ENCODE measurements around the gene JOSD1.

JOSD1 gene

DNA sequence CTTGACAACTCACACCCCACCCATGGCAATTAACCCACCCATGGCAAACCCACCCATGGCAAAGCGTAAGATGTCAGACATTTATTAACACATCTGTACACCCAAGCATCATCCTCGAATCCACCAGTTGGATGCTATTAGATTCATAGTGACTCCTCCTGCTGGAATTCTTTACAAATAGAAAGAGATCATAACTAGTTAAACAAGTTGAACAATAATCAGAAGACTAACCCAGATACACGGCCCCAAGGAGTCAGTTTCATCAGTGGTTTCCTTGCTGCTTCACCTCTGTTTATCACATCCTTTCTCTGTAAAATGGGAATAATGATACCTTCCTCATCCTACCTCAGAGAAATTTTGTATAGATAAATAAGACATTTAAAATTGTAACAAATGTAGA, 10.1 kb upstream of the JOSD1 start:
- no peak for DNase-seq

DNA sequence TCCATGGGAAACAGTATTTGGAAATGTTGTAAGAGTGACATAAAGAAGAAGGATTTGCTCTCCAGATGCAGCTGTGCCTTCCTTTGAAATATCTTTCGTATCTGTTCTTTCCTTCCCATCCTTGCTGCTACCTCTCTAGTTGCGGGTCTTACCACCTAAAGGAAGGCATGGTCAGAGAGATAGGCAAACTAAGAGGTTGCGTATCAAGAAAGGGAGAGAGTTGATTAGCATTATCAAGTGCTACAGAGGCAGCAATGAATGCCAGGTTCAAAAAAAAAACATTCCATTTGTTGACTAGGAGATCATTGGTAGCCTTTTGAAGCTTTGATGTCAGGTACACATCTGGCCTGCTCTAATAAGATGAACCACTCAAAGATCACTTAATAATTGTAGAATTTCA, 9.6 kb upstream of the JOSD1 start:
- no peak for DNase-seq

DNA sequence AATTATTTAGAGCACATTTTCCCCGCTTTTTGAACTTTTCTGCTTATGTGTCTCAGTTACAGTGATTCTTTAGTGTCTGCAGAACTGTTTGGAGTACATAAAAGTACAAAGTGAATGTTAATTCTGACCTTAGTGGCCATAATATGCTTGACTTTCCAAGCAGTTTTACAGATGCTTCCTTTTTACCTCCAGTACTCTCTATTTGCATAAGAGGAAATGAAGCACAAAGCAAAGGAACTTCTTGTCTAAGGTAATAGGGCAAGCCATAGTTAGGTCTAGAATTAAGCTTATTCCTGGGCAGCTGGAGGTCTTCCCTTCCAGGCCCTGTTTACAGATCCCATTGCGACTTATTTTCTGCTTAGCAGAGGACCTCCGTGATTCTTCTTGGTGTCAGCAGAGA, 8.6 kb upstream of the JOSD1 start:
- DNase-seq: no peak

DNA sequence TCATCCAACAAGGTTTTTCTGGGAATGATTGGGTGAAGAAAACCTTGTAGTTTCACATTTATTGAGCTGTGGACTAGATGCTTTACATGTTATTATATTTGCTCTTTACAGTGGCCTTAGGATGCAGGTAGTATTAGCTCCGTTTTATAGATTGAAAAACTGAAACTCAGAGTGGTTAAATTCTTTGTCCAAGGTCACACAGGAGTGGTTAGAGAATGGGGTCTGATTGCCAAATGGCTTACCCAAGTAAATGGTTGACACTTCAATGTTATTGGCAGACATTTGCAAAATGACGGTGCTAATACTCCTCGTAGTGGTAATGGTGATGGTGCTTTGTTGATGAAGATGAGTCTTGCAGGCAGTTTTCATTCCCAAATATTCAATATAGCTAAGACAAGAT, 7.2 kb upstream of the JOSD1 start:
- no peak for DNase-seq

DNA sequence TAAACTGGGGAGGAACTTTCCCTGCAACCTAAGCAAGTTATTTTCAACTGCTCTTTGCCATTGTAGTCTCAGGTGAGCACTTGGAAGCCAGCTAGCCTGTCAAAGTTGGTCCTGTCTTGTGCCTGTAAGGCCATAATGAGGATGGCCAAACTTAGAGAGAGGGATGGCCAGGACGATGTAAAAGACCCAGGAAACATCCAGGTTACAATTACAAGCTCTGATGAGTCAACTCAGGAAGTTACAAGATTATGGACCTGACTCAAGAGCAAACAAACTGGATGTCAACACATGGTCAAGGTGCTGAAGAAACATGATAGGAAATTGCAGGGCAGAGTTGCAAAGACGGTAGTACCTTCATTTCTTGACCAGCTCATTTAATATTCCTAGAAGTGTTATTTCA, 6.6 kb upstream of the JOSD1 start:
- no peak for DNase-seq

DNA sequence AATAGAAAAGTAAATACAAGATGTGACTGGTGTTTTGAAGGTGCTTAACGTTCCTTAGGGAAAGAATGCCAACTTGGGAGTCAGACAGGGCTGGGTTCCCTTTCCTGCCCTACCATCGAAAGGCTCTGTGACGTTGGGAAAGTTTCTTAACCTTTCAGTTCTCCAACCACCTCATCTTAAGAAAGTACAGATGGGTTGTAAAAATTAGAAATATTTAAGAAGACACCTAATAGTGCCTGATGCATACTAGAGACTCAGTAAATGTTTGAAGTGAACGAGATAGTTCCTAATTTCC, 6.1 kb upstream of the JOSD1 start:
- DNase-seq: no peak

DNA sequence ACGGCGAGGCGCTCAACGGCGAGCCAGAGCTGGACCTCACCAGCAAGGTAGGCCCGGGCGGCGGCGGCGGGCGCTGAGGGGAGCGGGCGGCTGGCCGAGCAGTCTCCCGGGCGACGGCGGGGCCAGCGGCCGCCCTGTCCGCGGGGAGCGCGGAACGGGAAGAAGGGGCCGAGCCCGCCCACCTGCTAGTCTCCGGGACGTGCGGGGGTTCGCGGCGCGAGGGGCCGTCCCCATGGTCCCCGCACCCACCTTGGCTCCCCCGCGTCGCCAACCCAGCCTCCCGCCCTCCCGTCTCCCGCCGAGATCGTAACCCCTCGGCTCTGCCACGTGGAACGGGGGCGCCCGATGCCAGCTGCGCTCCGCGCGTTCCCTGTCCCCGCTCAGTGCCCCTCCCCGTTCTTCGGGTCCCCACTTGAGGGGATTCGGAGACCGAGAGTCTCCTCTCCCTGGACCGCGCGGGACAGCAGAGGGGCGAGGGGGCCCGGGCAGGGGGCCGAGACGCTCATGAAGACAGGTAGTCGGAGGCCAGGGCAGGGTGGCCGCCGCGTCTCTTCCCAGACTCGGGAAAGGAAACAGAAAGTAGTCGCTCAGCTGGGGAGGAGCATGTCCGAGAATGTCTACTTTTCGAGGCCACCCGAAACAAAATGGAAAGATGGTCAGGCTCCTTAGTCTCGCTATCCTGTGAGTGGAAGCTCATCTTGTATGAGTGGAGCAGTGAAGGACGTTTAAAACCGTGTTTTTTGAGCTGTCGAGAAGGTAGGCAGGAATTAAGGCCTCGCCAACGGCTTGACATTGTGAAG, 5.6 kb upstream of the JOSD1 start:
- DNase-seq: peak; percentile 76

DNA sequence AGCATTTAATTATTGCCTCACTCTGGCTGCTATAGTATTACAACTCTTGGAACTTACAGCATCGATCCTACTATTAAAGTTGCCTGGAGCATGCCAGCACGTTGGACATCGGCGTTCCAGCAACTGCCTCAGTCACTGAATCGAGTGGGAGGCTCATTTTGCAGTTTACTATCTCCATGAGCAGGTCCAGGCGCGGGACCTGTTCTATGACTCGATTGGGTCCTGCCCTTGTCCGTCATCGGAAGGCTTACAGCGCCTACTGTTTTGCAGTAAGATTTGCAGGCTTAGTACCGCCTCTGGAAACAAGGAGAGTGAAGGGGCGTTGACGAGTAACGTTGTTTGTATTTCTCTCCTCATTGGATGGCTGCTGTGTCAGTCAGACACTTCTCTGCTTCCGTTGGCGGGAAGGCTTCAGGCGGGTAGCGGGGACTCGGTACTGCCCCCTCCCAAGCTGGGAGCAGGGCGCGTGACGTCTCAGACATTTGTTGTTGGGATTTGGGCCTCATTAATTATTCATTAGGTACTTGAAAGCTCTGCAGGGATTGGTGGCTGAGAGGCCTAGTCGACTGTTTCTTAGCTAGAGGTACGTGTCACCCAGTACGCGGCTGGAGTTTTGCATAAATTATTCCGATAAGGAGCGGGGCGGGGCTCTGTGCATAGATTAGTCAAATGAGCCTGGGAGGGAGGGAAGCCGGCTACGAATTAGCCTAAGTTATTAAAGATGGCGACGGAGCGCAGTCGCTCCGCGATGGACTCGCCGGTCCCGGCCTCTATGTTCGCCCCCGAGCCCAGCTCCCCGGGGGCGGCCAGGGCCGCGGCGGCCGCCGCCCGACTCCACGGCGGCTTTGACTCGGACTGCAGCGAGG, 4.7 kb upstream of the JOSD1 start, which contains the start of gene GTPBP1:
TSS of gene GTPBP1 (plus strand) at position 710 of the 866 bp plus-strand sequence. CDS start at position 722, 12 bp downstream.
- DNase-seq: peak; percentile 98

DNA sequence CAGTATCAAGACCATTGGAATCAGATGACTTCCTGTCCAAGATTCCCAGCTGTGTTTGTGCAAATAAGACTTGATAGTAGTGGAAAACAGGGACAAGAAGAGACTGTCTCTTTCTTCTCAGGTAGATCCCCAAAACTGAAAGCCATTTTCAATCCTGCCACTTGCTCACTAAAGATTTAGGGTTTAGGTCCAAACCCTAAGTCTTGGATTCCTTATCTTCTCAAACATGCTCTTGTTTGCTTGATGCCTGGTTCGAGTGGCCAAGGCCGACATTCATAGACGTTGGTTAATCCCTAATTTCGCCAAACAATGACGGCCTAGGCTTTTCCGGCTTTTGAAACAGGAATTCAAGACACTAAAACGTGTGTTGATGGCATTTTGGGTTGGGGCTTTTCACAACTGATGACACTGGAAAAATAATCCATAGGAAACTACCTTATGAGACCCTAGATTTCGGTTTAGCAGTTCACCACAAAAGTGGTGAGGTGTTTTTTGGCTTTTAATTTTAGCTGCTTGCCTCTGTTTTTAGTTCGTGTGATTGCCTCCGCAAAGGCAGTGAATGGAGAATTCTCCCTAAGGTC, 4.0 kb upstream of the JOSD1 start:
- DNase-seq: no peak

DNA sequence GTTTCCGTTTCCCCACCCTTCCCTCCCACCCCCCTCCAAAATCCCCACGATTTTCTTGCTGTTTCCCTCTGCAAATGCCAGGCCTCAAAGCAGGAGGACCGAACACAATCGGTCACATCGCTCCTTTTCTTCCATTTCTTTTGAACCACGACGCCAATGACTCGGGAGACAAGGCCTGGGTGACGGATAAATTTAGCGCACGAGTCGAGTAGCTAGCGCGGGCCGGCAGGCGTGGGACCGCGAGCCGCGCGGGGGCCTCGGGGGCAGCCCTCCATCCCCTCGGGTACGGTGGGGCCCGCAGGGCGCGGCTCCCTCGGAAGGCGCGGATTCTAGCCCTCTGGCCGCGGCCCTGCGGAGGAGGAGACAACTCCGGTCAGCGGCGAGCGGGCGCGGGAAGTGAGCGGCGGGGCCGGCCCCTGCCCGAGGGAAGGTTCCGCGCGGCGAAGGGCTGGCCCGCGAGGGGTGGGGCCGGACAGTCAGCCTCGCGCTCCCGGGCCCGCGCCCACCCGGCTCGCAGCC, 414 bp downstream of the JOSD1 start:
- DNase-seq: no peak

DNA sequence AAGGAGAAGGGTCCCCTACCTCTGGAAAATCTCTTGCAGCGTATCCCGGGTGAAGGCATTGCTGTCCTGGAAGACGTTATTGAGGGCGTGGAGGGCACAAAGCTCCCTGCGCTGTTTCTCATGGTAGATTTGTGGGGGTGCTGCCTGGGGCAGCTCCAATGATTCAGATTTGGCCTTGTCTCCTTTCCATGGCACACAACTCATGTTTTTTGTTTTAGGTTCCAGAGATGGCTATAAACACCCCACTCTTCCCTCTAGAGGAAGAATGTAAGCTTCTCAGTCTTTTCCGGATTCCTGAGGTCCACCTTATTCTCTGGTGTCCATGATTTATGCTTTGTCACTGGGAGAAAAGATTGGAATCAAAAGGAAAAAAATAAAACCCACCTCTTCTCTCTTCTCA, 959 bp downstream of the JOSD1 start:
- no peak for DNase-seq

DNA sequence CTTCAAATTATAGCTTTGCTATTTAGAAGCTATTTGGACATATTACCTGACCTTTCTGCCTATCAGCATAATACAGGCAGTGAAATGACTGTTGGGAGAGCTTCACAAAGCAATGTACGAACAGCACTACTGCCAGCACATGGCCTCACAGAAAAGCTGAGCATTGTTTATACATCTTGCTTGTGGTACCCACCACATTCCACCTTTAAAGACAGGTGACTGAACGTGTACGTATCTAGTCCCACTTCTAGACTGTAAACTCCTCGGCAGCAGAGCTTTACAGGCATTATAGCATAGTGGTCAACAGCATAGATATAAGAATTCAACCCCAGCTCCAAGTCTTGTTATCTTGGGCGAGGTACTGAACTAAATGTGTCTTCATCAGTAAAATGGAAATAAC, 1.6 kb downstream of the JOSD1 start:
- DNase-seq: no peak

DNA sequence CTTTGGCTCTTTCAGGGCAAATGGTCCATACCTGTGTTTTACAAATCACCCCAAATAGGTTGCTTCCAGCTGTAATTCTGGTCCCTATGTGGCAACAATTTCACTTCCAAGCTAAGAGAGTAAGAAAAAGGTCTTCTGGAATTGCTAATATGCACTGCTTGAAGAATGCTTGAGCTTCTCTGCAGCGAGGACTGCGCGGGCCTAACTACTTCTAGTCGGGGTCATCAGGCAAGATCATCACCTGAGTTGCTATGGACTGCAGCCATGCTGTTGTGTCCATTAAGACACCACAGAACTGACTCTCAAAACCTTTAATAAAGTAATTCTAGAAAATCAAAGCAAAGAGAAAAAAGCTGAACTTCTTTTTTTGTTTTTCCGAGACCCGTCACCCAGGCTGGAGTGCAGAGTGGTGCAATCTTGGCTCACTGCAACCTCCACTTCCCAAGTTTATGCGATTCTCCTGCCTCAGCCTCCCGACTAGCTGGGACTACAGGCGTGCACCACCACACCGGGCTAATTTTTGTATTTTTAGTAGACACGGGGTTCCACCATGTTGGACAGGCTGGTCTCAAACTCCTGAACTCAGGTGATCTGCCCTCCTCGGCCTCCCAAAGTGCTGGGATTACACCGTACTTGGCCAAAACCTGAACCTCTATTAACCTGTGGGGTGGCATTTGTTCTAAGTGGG, 2.2 kb downstream of the JOSD1 start:
- DNase-seq: no peak

DNA sequence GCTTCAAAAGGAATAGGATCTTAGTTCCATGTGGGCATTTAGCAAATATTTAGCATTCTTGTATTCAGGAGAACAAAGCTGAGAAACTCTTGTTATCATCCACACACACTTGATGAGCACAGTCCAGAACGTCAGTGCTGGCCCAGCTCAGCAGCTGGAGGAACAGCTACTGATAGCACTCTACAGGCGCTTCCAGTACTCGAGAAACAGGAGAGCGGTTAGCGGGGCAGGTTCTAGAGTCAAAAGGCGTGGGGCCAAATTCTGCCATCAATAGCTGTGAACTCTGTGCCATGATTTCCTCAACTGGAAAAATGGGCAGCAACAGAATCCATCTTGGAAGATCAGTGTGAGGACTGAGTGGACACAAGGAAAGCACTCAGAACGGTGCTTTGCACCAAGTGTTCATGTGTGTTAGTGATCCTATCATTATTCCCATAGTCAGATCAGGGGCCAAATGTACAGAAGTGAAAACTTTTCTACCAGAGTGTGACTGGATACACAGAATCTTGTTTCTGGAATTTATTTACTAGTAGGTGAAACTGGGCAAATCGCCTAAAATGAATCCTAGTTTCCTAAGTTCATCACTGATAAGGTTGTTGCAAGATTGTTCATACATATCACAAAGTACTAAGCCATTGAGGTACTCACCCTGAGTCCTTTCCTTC, 3.2 kb downstream of the JOSD1 start:
- no peak for DNase-seq

DNA sequence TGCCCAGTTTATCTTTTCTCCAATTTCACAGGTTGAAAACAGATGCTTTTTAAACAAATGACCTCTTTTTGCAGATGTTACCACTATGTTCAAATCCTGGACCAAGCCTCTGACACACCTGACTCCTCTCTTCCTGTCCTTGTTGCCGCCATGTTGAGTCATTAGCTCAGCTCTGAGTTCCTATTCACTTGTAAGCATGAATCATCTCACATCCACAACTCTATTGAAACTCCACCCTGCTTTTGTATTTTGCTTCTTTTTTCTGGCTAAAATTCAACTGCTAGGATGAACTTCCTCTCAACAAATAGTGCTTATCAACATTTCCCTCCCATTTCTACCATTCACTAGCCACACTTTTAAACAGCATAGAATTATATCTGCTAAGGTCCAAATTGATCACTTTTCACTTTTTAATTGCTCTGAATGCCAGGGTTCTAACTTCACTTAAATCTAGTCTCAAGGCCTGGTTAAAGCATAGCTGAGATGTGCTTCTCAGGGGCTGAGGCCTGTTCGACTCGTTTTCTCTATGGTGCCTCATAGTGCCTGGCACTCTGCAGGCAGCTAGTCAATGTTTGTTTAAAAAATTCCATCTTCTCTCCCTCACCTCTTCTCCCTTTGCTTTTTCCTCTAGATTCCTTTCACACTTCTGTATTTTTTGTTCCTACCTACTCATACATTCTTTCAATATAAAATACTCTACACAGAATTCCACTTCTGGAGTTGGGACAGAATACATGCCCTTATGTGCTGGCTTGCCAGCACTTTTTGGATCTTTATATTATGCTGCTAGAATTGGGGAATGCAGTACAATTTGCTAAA, 3.9 kb downstream of the JOSD1 start:
- peak; percentile 75 for DNase-seq

DNA sequence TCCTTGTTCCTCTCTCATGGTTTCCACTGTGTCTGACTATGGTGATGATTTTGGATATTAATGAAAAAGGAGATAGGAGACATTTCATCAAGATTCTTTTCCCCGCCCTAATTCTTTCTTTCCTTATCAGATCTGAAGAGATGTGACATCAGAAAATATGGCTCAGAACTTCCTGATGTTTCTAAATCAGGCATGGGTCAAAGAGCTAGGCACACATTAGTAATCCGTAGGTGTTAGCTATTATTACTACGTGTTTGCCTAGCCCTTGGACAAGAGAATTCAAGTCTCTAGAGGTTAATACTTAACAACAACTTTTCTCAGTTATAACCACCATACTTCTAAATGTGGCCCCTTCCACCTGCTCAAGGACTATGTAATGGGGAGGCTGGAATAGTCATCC, 5.8 kb downstream of the JOSD1 start:
- no peak for DNase-seq

DNA sequence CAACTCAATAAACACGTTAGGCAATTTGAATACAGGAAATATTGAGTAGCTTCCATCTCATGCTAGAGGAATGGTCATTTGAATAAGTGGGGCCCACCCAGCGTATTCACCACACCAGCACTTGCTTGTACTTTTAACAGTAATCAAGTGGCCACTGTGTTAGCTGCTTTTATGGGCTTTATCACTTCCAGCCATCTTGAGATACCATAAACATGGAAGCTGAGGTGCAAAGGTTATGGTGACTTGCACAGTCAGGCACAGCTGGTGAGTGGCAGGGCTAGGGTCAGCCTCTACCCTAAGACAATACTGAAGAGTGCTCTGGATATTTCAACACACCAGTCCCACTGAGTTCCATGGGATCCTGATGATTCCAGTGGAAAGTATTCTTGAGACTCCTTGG, 6.7 kb downstream of the JOSD1 start:
- no peak for DNase-seq

DNA sequence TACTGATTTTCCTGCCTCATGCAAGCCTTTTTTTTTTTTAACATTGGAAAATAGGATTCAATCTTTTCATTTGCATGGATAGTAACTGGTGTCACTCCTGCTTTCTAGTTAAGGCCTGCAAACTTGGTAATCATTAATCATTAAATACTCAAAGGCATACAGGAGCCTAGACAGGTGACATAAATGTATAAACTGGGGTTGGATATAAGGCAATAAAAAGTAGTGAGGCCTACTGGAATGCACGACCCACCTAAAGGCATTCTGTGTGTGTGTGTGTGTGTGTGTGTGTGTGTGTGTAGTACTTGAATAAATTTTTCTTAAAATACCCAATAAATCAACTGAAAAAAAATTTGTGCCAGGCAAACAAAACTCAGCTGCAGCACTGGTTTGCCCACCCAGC, 11.1 kb downstream of the JOSD1 start:
- DNase-seq: no peak

DNA sequence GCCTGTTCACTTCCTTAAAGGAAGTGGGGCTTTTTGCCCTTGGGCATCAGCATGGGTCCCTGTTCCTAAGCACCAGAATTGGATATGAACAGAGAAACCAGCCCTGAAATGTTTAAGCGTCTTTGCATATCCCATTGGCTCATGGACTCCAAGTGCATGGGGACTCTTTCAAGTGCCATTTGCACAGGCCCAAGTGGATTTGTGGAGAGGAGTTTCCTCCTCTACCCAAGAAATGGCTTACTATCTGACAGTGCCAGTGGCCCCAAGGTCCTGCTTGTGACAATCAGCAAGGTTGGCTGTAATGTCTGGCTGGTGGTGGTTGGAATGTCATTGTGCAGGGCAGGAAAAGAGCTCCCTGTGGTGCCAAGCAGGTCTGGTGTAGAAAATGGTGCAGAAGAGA, 15.0 kb downstream of the JOSD1 start:
- DNase-seq: no peak

DNA sequence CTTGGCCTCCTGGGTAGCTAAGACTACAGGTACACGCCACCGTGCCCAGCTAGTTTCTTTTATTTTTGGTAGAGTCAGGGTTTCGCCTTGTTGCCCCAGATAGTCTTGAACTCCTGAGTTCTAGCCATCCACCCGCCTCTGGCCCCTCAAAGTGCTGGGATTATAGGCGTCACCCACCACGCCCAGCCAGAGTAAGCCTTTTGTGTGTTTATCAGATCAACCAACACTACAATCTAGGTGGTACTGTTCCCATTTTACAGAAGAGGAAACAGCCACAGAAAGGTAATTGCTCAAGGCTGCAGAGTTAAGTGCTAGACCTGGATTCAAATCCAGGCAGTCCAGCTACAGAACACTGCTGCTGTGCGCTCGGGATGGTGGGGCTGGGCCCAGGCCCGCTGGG, 15.8 kb downstream of the JOSD1 start:
- no peak for DNase-seq

DNA sequence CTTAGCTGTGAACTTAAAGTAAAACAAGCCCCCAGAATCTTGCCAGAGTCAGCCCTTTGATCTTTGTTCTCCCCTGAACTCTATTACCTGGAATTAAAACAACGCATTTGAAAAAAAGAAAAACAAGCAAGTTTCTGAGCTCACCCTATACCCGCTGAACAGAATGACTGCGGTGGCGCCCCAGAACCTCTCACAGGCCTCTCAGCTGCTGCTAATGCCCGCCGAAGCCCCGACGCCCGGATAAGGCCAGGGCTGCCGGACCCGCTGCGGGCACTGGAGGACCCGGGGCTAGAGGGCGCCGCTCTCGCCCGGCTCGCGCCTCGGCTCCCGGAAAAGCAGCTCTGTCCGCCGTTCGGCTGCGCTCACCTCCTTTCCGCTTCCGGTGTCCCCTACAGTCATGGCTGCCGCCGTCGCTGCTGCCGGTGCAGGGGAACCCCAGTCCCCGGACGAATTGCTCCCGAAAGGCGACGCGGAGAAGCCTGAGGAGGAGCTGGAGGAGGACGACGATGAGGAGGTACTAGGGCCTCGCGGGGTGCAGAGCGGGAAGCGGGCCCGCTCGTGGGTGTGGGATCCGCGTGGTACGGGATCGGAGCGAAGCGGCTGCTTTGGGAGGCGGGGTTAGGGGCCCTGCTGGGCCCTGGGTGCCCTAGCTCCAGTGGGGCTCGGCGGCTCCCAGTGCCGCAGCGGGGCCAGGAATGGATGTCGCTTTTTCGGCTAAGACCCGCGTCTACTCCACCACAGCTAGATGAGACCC, 19.0 kb downstream of the JOSD1 start, which contains the start of gene TOMM22:
TSS of gene TOMM22 (plus strand) at position 376 of the 754 bp plus-strand sequence. CDS start at position 398, 22 bp downstream.
- DNase-seq: peak; percentile 95
